Lower lobe of right lung (tissue), 2 donors: ENCODE measurements around the gene MESP2. TPM values are rescaled to one million over a fixed set of nuclear protein-coding genes. Genes with fewer than 3 reads are reported as not detected.

Experiments
- ATAC-seq, 2 donors: fragments of 200-7000 bp; cut with Tn5 transposase; one replicate each; pipeline ENCODE4 v1.9.1; 2020 to 2022; ENCODE audit warnings: mild to moderate bottlenecking in 2 of 2, moderate library complexity in 2 of 2
- DNase-seq: peaks from one replicate; pipeline ENCODE4 v3.0.0-alpha.2; 2020
- H3K27ac ChIP-seq: fragments of 200-600 bp; one replicate; pipeline ENCODE4 v1.8.0; 2022
- H3K27me3 ChIP-seq: fragments of 200-600 bp; one replicate; pipeline ENCODE4 v1.8.0; 2022; ENCODE audit warnings: low read depth
- H3K36me3 ChIP-seq: fragments of 200-600 bp; one replicate; pipeline ENCODE4 v1.8.0; 2022; ENCODE audit warnings: mild to moderate bottlenecking
- H3K4me1 ChIP-seq: fragments of 200-600 bp; one replicate; pipeline ENCODE4 v1.8.0; 2022
- H3K4me3 ChIP-seq: fragments of 200-600 bp; one replicate; pipeline ENCODE4 v1.8.0; 2022; ENCODE audit warnings: mild to moderate bottlenecking
- H3K9me3 ChIP-seq: fragments of 200-600 bp; one replicate; pipeline ENCODE4 v1.8.0; 2022
- CTCF ChIP-seq: fragments of 200-600 bp; IDR thresholded peaks from one replicate; pipeline ENCODE4 v1.8.0; 2022; ENCODE audit warnings: antibody characterized with exemption, mild to moderate bottlenecking
- intact Hi-C: fragments of 100-400 bp; cut with DNase I; formaldehyde crosslinking; loops from one replicate; pipeline ENCODE4 v1.11.0; 2022
- total RNA-seq: library from RNA; stranded (reverse); fragmentation: NEBNext Ultra II Directional; extraction: Animal tissue kit (Norgen Biotek cat#: 25700); gene quantifications from one replicate; pipeline ENCODE4 v1.2.1, GENCODE V29; 2021
- donor health status: DM: no; HTN: yes; CAD: no; lungs with severe emphysema.

Gene MESP2
- total RNA-seq, 1 donor from 2014 or later: not detected

GRCh38 chr15:89761929-89762328, 14.2 kb upstream of the MESP2 start:
- TF ChIP-seq CTCF: no peak
- Histone ChIP-seq H3K27ac (no peak overlapping the region), H3K9me3 (no peaks in the 10 kb centered on the region), H3K4me3 (no peak overlapping the region), H3K4me1 (peaks cover 6% of the 10 kb centered on the region), H3K36me3 (no peaks in the 10 kb centered on the region), H3K27me3 (no peaks in the 10 kb centered on the region)
- ATAC-seq (no peak), DNase-seq (peak; percentile 11)
- intact Hi-C loops: no loop called here

GRCh38 chr15:89765694-89766093, 10.4 kb upstream of the MESP2 start:
- intact Hi-C loops: no loop called here
- ATAC-seq: no peak
- Histone ChIP-seq H3K27me3 (no peaks in the 10 kb centered on the region), H3K36me3 (no peaks in the 10 kb centered on the region), H3K4me1 (peaks cover 2% of the 10 kb centered on the region), H3K27ac (no peak overlapping the region), H3K4me3 (no peak overlapping the region), H3K9me3 (no peaks in the 10 kb centered on the region)
- DNase-seq: no peak
- TF ChIP-seq CTCF: no peak

DNA sequence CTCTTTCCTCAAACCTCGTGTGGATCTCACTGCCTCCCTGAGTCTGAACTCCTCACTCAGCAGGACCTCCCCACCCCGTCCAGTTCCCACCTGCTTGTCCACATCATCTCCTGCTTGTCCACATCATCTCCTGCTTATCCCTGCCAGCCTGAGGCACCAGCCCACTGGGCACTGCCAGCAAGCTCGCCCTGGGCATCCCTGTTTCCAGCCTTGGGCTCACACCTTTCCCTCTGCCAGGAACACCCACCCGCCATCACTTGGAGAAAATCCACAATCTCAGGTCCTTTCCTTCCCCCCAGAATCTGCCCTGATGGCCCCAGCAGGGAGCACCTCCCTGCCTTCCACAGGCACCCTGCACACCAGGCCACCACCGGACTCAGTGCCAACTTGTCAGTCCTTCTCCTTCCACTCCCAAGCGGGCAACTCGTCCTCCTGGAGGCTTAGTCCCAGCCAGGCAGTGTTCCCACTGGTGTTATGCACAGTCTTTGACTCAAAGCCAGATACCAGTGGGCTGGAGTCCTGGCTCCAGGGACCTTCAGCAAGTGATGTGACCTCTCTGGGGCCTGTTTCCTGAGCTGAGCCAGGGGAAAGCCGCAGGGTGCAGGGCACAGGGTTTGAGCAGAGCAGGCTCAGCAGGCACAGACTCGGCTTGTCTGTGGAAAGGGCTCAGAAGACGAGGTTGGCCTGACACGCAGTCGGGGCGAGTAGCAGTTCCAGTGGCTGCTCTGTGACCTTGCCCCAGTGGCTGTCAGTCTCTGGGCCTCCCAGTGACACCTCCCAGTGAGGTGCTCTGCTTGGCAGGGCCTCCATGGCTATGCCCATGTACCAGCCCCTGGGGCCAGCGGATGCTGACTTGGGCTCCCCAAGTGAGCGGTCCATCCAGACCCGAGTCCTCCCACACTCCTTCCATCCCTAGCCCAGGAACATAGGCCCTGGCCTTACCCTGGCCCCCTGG, 9.5 kb upstream of the MESP2 start:
- intact Hi-C loops: no loop called here
- H3K9me3 ChIP-seq: no peaks in the 10 kb centered on the region
- H3K27ac ChIP-seq: no peak overlapping the region
- H3K36me3 ChIP-seq: no peaks in the 10 kb centered on the region
- ATAC-seq: peak; percentile 10 to 29
- H3K4me3 ChIP-seq: no peak overlapping the region
- TF ChIP-seq CTCF: no peak
- H3K4me1 ChIP-seq: no peaks in the 10 kb centered on the region
- H3K27me3 ChIP-seq: no peaks in the 10 kb centered on the region
- no peak for DNase-seq

DNA sequence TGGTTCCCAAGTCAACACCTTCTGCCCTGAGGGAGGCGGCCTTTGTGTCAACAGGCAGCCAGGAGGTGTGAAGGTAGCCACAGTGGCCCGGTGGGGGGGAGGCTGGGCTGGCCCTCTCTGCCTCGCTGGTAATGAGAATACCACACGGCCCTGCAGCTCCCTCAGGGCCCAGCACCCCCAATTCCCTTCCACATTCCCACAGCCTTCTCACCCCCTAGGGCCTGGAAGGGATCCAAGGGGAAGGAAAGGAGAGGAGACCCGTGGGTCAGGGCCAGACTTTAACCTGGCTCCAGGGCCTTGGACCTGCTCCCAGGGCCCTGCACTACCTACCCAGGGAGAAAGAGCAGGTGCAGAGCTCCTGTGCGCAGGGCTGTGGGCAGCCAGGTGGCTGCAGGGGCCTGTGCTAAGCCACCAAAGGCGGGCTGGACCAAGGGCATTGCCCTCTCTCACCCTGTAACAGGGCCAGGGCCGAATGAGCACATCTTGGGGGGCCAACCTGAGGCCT, 8.7 kb upstream of the MESP2 start:
- Histone ChIP-seq H3K27ac (no peak overlapping the region), H3K36me3 (no peaks in the 10 kb centered on the region), H3K9me3 (no peaks in the 10 kb centered on the region), H3K4me3 (no peak overlapping the region), H3K4me1 (no peaks in the 10 kb centered on the region), H3K27me3 (no peaks in the 10 kb centered on the region)
- ATAC-seq (peak; percentile 11 to 20), DNase-seq (no peak)
- TF ChIP-seq CTCF: no peak
- intact Hi-C loops: no loop called here

- no peak for TF ChIP-seq CTCF
- H3K4me1 ChIP-seq: no peaks in the 10 kb centered on the region
- no peak overlapping the region for H3K27ac ChIP-seq
- H3K9me3 ChIP-seq: no peaks in the 10 kb centered on the region
- ATAC-seq: peak in 1 of 2 donors; percentile 29
- intact Hi-C loops: no loop called here
- H3K27me3 ChIP-seq: no peaks in the 10 kb centered on the region
- H3K36me3 ChIP-seq: no peaks in the 10 kb centered on the region
- DNase-seq: no peak
- H3K4me3 ChIP-seq: no peak overlapping the region
These were observed 8.0 kb upstream of the MESP2 start for GRCh38 chr15:89768071-89768500.
